GM19023 (cell line): ENCODE data around the gene HOXC10.

Source experiments
- ATAC-seq: cut with Tn5 transposase; IDR thresholded peaks from one replicate; pipeline ENCODE4 v1.9.1; 2021; ENCODE audit warnings: mild to moderate bottlenecking, moderate library complexity; ENCODE audit not compliant: unreplicated experiment

The HOXC10 gene

GRCh38 chr12:53950789-53951576 lies 34.0 kb upstream of the HOXC10 start:
- ATAC-seq: no peak

DNA sequence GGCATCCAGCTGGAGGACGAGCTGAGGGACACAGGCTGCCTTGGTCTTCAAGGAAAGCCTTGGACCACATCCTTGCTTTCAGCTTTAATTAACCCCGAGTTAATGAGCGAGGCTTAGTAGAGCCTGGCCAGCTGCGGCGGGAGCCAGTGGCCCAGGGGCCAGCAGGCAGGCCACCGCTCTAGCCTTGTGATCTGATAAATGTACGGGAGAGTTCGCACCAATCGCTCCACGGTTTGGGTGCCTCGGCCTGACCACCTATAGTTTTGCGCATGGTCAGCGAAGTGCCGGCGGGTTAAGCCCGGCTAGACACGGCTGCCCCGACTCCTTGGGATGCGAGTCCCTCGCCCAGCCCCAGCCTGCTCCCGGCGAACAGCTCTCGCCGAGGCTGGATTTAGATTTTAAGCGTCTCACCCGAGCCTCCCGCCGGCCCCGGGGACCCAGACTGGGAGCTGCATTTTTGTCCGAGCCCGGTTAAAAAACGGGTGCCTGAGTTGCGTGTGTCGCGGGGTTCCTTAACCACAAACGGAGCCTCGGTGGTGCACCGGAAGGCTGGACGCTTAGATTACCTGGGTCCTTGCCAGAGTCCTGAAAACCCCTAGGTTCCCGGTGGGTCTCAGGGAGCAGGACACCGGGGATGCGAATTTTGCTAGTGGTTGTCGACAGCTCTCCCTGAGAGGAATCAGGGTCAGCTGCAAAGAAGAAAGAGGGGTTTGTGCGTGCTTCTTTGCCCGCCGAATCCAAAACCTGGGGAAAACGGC lies 33.2 kb upstream of the HOXC10 start:
- no peak for ATAC-seq

DNA sequence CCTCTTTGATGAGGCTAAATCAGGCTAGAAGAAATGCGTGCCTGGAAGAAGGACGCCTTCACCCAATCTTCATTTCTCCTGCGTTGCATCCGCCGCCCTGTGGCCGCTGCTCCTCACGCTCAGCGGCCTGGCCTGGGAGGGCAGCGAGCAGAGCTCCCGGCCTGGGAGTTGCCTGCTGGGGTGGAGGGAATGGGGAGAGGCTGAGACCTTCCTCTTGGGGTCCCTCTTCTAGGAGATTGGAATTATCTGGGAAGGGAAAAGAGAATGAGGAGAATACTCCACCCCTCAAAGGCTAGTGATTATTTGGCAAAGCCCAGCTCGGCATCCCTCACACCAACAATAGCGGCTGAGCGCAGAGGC lies 32.6 kb upstream of the HOXC10 start:
- ATAC-seq: no peak

DNA sequence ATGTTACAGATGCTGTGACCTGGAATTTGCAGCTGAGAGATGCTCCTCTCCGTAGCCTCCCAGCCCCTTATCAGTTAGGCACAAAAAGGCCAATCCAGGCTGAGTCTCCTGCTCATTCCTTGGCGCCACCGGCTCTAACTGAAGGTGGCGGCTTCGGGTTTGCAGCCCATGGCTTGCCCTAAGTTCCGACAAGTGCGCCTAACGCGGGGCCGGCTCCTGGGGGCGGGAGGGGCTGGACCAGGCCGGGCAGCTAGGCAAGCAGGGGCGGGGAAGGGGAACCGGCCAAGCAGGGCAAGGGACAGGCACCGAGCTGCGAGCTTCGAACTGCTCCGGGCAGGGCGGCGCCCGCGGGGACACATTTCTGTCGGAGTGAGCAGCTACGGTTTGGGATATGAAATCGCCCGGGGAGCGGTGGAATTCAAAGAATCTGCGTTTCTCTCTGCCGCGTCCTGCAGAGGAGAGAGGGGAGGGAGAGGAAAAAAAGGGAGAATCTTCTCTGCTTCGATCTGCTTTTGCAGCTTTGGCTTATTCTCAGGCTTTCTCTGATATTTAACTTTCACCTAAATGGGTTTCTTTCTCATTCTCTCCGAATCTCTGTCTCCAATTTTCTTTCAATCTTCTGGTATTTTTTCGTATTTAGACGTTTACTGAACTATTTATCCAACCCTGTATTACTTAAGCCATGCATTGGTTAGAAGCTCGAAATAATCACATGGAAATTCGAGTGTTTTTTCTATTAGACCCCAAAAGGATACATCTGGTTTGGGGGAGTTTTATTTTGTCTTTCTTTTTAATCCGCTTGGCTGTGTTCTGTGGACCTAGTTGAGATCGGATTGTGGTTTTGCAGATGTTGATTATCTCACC lies 31.8 kb upstream of the HOXC10 start:
- no peak for ATAC-seq

GRCh38 chr12:53953831-53954693 lies 30.9 kb upstream of the HOXC10 start:
- no peak for ATAC-seq

DNA sequence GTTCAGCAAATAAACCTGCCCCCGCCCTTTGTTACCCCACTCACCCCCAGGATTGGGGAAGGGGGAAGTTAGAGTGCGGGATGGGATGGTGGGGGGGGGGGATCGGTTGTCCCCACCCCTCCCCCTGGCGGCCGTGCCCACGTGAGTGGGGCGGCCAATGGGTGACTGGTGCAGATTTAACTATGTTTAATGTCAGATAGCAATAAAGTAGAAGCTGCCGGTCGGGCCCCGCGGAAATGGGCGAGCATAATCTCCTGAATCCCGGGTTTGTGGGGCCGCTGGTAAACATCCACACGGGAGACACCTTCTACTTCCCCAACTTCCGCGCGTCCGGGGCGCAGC lies 30.3 kb upstream of the HOXC10 start, which contains the start of gene HOXC12:
HOXC12 (plus strand) TSS at position 210 of the 342 bp plus-strand sequence; CDS start at position 237, 27 bp downstream.
- ATAC-seq: no peak

GRCh38 chr12:53955036-53955775 lies 29.7 kb upstream of the HOXC10 start:
- ATAC-seq: no peak

- no peak for ATAC-seq
Measured at GRCh38 chr12:53955776-53956250, 29.1 kb upstream of the HOXC10 start.

- no peak for ATAC-seq
Measured at GRCh38 chr12:53956251-53956887, 28.6 kb upstream of the HOXC10 start.

DNA sequence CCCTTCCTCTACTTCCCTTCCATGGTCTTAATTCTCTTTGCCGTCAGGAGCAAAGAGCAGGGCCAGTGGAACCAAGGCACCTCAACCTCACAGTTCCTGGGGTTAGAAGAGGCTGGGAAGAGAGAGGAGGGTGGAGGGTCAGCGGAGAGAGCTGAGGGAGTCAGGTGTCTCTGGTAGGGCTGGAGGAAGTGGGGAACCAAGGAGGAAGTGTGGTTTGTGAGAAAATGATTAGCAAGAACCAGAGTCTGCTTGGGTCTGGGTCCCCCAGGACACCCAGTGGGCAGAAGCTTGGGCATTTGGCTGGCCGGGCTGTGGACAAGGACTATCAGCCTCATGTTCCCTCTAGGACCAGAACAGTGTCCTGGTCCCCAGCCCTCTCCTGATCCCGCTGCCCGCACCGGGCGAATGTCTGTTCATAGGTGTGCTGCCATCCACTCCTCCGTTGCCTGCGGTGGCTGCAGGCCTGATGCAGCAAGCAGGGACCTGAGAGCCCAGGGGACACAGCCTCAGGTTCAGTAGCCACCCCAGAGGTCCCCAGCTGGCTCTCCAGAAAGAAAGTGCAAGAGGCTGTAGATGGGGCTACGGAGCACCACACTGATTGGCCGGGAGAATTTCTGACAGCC lies 27.9 kb upstream of the HOXC10 start:
- ATAC-seq: no peak

GRCh38 chr12:53958128-53958527 lies 26.8 kb upstream of the HOXC10 start:
- no peak for ATAC-seq

- ATAC-seq: no peak
Measured at GRCh38 chr12:53959314-53959713, 25.6 kb upstream of the HOXC10 start.

GRCh38 chr12:53960187-53961024 lies 24.5 kb upstream of the HOXC10 start:
- no peak for ATAC-seq

DNA sequence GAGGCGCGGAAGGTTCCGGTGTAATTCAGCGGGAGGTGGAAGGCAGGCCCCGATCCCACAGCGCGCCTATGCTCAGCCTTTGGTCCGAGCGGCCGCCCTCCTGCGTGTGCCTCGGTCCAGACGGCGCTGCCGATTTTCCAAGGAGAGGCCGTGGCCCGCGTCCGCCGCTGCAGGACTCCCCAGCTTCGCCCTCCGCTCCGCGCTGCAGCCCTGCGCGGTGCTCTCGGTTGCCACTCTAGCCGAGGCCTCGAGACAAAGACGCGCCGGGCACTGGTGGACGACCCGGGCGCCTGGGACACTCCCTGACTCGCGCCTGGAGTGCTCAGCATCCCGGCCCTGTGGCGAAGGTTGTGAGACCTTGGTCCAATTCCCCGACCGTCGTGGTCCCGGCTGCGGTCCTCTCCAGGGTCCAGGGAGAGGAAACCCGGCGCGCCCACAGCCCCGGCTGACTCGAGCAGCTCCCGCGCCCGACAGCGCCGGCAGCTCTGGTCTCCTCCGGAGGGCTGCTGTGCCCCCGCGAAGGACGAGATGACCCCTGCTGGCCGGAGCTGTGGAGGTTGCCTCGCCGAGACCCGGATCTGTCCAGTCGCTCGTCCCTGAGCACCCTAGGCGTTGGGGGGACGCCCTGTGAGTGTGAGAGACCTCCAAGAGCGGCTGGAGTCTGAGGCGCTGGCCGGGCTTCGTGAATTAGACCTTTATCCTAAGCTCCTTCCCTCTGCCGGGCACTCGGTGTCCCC lies 23.8 kb upstream of the HOXC10 start:
- ATAC-seq: no peak

DNA sequence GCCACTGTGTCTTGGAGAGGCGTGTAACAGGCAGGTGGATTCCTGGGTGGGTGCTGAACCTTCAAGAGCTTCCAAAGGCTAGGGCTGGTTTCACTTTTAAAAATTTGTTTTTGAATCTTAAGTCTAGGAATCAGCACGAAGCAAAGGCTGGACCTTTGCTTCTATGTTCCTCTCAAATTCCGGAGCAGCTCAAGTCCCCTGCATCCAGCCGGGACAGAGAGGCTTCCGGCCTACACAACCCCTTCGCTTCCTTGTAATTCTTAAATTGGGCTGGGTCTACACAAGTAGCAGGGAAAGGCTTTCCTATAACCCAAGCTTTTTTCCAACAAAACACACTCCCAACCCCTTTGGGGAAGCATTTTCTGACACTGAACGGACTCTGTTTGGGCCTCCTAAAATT lies 21.9 kb upstream of the HOXC10 start:
- no peak for ATAC-seq

DNA sequence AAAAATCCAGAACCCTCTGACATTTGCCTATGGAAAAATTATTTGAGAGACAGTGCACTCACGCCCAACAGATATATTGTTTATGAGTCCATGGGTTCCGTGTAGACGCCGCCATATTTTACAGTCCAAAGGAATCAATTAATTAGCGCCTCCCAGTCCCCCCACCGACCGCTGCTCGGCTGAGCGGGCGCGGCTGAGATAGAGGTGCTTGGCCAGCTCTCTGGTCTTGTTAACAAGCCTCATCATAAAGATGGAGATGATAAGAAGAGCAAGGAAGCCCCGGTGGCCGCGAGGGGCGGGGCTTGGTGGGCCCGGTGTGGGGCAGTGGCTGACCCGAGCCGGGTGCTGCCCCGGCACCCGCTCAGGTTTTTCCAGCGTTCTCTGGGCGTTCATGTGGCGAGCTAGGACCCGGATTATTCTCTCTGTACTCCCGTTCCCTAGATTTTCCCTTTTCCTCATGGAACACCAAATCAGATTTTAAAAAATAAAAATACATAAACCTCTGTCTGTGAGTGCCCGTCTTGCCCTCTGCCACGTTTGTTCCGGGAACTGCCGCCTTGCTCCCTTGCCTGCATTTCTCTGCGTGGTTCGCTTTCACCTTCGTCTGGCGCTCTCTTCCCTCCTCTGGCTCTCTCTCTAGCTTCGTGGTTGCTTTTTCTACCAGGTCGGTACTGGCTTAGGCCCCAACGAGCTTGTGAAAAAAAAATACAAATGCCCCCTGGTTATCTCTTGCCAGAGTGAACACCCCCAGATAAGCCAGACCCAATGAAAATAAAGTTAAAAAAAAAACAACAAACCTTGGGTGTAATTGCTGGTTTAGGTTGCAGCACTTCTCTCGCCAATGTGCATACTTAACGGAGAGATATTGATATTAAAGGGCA lies 21.3 kb upstream of the HOXC10 start:
- ATAC-seq: no peak
